HCT116 (cell line): ENCODE results near the gene IL1RAPL1. TPM values are rescaled to one million over a fixed set of nuclear protein-coding genes. Genes with fewer than 3 reads are reported as not detected.

Experiments used
- ATAC-seq: fragments of 200-7000 bp; cut with Tn5 transposase; 2 replicates; pipeline ENCODE4 v1.9.1; 2020; ENCODE audit warnings: mild to moderate bottlenecking, moderate library complexity
- BruUV-seq: library from RNA; stranded (reverse); fragments of 400-500 nt; replicated peaks from 2 replicates; lab custom pipeline; 2021; lab: Mats Ljungman, UMichigan
- CTCF ChIA-PET: fragments of 300-600 bp; sonication (Branson Sonifier 250); formaldehyde crosslinking; loops from one replicate; lab custom pipeline; 2021; ENCODE audit warnings: antibody characterized with exemption; lab: Charles Lee
- POLR2A ChIA-PET: fragments of 300-600, 350-600 bp; sonication (Branson Sonifier 250); formaldehyde crosslinking; loops from one replicate; lab custom pipeline; 2021; ENCODE audit warnings: antibody characterized with exemption; lab: Charles Lee
- RAD21 ChIA-PET, 2 experiments: fragments of 300-600 bp; sonication (Branson Sonifier 250); formaldehyde crosslinking; loops; one replicate each; lab custom pipeline; 2023; ENCODE audit warnings: low total read pairs in 2 of 2; ENCODE audit not compliant: uncharacterized antibody in 2 of 2, unreplicated experiment in 2 of 2, low non-redundant PET in 1 of 2; lab: Charles Lee
- DNase-seq: peaks from one replicate; pipeline ENCODE4 v3.0.0-alpha.2; 2010; ENCODE audit warnings: low read depth, low spot score
- H2AFZ ChIP-seq: fragments of 200-600 bp; shearing (Covaris generic), sonication (generic); 2 replicates; pipeline ENCODE4 v1.6.1; 2017; ENCODE audit warnings: low read depth, mixed run types, mixed read lengths, antibody characterized with exemption, low read length; ENCODE audit not compliant: poor library complexity, severe bottlenecking
- H3K27ac ChIP-seq: 2 replicates; pipeline ENCODE4 v1.5.1; 2012; ENCODE audit warnings: low read depth, low read length
- H3K27me3 ChIP-seq: fragments of 200-600 bp; sonication (generic); 2 replicates; pipeline ENCODE4 v1.6.1; 2016; ENCODE audit warnings: mixed run types, low read length, mixed read lengths; ENCODE audit not compliant: insufficient read depth
- H3K36me3 ChIP-seq, 2 experiments: fragments of 200-500 bp in 1 of 2; fragments of 200-600 bp in 1 of 2; sonication (Bioruptor generic) in 1 of 2; sonication (generic) in 1 of 2; 2 replicates each; pipeline versions ENCODE4 v1.5.1 to v1.6.1; 2014 to 2016; ENCODE audit warnings: low read length in 2 of 2, inconsistent platforms in 1 of 2, mixed read lengths in 1 of 2, mixed run types in 1 of 2; ENCODE audit not compliant: insufficient read depth in 2 of 2, control insufficient read depth in 1 of 2
- H3K4me1 ChIP-seq, 2 experiments: fragments of 200-600 bp in 1 of 2; sonication (generic) in 1 of 2; 2 replicates each; pipeline versions ENCODE4 v1.5.1 to v1.6.1; 2012 to 2017; ENCODE audit warnings: low read length in 2 of 2, inconsistent platforms in 1 of 2, mild to moderate bottlenecking in 1 of 2, mixed read lengths in 1 of 2, mixed run types in 1 of 2, moderate library complexity in 1 of 2; ENCODE audit not compliant: insufficient read depth in 2 of 2, control insufficient read depth in 1 of 2
- H3K4me2 ChIP-seq: fragments of 200-600 bp; sonication (generic); 2 replicates; pipeline ENCODE4 v1.6.1; 2017; ENCODE audit warnings: mixed run types, low read length, mixed read lengths
- H3K4me3 ChIP-seq, 2 experiments: fragments of 200-600 bp in 1 of 2; sonication (generic) in 1 of 2; replicated peaks in 1 of 2; 2 replicates each; pipeline ENCODE4 v1.5.1; 2011 to 2016; ENCODE audit warnings: low read length in 2 of 2, control low read depth in 1 of 2, low read depth in 1 of 2, mild to moderate bottlenecking in 1 of 2, mixed read lengths in 1 of 2, mixed run types in 1 of 2
- H3K79me2 ChIP-seq: fragments of 200-600 bp; sonication (generic); 2 replicates; pipeline ENCODE4 v1.6.1; 2017; ENCODE audit warnings: mild to moderate bottlenecking, mixed run types, low read length, moderate library complexity, mixed read lengths; ENCODE audit not compliant: insufficient read depth
- H3K9ac ChIP-seq: fragments of 200-600 bp; sonication (generic); 2 replicates; pipeline ENCODE4 v1.6.1; 2016; ENCODE audit warnings: low read length, mixed read lengths
- H3K9me2 ChIP-seq: fragments of 200-600 bp; sonication (generic), shearing (Covaris generic); 2 replicates; pipeline ENCODE4 v1.6.1; 2017; ENCODE audit warnings: mixed run types, mild to moderate bottlenecking, moderate library complexity; ENCODE audit not compliant: insufficient read depth
- H3K9me3 ChIP-seq, 2 experiments: fragments of 200-500 bp in 1 of 2; fragments of 200-600 bp in 1 of 2; sonication (Bioruptor generic) in 1 of 2; sonication (generic) in 1 of 2; 2 replicates each; pipeline ENCODE4 v1.6.1; 2014 to 2017; ENCODE audit warnings: low read length in 2 of 2, mixed read lengths in 2 of 2, inconsistent platforms in 1 of 2, low read depth in 1 of 2, mild to moderate bottlenecking in 1 of 2, mixed run types in 1 of 2, moderate library complexity in 1 of 2; ENCODE audit not compliant: control insufficient read depth in 1 of 2, insufficient read depth in 1 of 2
- H4K20me1 ChIP-seq: fragments of 200-600 bp; sonication (generic), shearing (Covaris generic); 2 replicates; pipeline ENCODE4 v1.6.1; 2017; ENCODE audit warnings: mixed run types, mild to moderate bottlenecking, moderate library complexity; ENCODE audit not compliant: insufficient read depth
- EGR1 ChIP-seq: IDR thresholded peaks from 2 replicates; pipeline ENCODE4 v1.6.1; 2012; ENCODE audit warnings: low read depth
- ELF1 ChIP-seq: IDR thresholded peaks from 2 replicates; pipeline ENCODE4 v1.6.1; 2012; ENCODE audit warnings: low read depth, borderline replicate concordance
- EZH2 ChIP-seq: fragments of 200-600 bp; sonication (generic); IDR thresholded peaks from 2 replicates; pipeline ENCODE4 v1.6.1; 2017; ENCODE audit warnings: antibody characterized with exemption, mixed run types
- EZH2phosphoT487 ChIP-seq: fragments of 200-600 bp; IDR thresholded peaks from 2 replicates; pipeline ENCODE4 v1.6.1; 2018; ENCODE audit warnings: antibody characterized with exemption, borderline replicate concordance
- FOSL1 ChIP-seq: IDR thresholded peaks from 2 replicates; pipeline ENCODE4 v1.6.1; 2012; ENCODE audit warnings: low read depth
- JUND ChIP-seq: IDR thresholded peaks from 2 replicates; pipeline ENCODE4 v1.6.1; 2012
- MAX ChIP-seq: IDR thresholded peaks from 2 replicates; pipeline ENCODE4 v1.6.1; 2012
- POLR2A ChIP-seq: IDR thresholded peaks from 2 replicates; pipeline ENCODE4 v1.7.0; 2011; ENCODE audit warnings: borderline replicate concordance; ENCODE audit not compliant: insufficient read depth, insufficient read length; ENCODE audit errors: extremely low read depth
- POLR2AphosphoS5 ChIP-seq: IDR thresholded peaks from 2 replicates; pipeline ENCODE4 v1.6.1; 2011; ENCODE audit warnings: mild to moderate bottlenecking, low read depth, low read length, moderate library complexity
- RAD21 ChIP-seq: IDR thresholded peaks from 2 replicates; pipeline ENCODE4 v1.6.1; 2012; ENCODE audit warnings: low read depth, mild to moderate bottlenecking
- SIN3A ChIP-seq: IDR thresholded peaks from 2 replicates; pipeline ENCODE4 v1.6.1; 2012; ENCODE audit warnings: low read depth
- SP1 ChIP-seq: IDR thresholded peaks from 2 replicates; pipeline ENCODE4 v1.6.1; 2012; ENCODE audit warnings: low read depth
- YY1 ChIP-seq: IDR thresholded peaks from 2 replicates; pipeline ENCODE4 v1.6.1; 2011; ENCODE audit warnings: low read length, low read depth, moderate library complexity, mild to moderate bottlenecking; ENCODE audit not compliant: insufficient replicate concordance; ENCODE audit errors: extremely low read depth
- ZBTB33 ChIP-seq: IDR thresholded peaks from 2 replicates; pipeline ENCODE4 v1.6.1; 2011; ENCODE audit warnings: mild to moderate bottlenecking, low read length, moderate library complexity; ENCODE audit not compliant: insufficient replicate concordance; ENCODE audit errors: extremely low read depth
- ZFX ChIP-seq: fragments of 450-650 bp; IDR thresholded peaks from 2 replicates; pipeline ENCODE4 v1.6.1; 2017
- ZNF274 ChIP-seq: fragments of 200-500 bp; sonication (Bioruptor generic); IDR thresholded peaks from 2 replicates; pipeline ENCODE4 v1.6.1; 2014; ENCODE audit warnings: mild to moderate bottlenecking, low read depth, low read length, inconsistent platforms
- intact Hi-C: fragments of 100-400 bp; cut with micrococcal nuclease; formaldehyde crosslinking; loops from 2 replicates; pipeline ENCODE4 v1.10.0; 2022
- total RNA-seq: library from RNA; stranded (reverse); gene quantifications from one replicate; pipeline ENCODE4 v1.2.1, GENCODE V29; 2021; ENCODE audit not compliant: unreplicated experiment
- TF ChIP-seq, protein P1 (sequence below): IDR thresholded peaks from 2 replicates; pipeline ENCODE4 v1.6.1; 2012

Gene IL1RAPL1
- total RNA-seq, 1 experiment from 2014 or later, result 2.8 TPM

- TF ChIP-seq YY1, result no peak
- TF ChIP-seq MAX, result no peak
- TF ChIP-seq SP1, result no peak
- TF ChIP-seq SIN3A, result no peak
- TF ChIP-seq FOSL1, result no peak
- no peak for TF ChIP-seq ELF1
- TF ChIP-seq ZFX, result no peak
- TF ChIP-seq ZBTB33, result no peak
- no peak for TF ChIP-seq POLR2AphosphoS5
These were observed 1060.9 kb downstream of the IL1RAPL1 start (continued) for GRCh38 chrX:29648161-29648560.

GRCh38 chrX:29652484-29652883 lies 1065.2 kb downstream of the IL1RAPL1 start:
- Histone ChIP-seq H3K9ac (no peak overlapping the region), H3K4me3 (no peak overlapping the region), H3K9me2 (no peaks in the 10 kb centered on the region), H3K27ac (no peak overlapping the region), H4K20me1 (no peaks in the 10 kb centered on the region), H3K9me3 (no peaks in the 10 kb centered on the region), H3K4me2 (no peak overlapping the region), H3K79me2 (no peaks in the 10 kb centered on the region), H3K27me3 (no peaks in the 10 kb centered on the region)
- no peak for DNase-seq
- intact Hi-C loops, result no loop called here
- RAD21 ChIA-PET, result no interaction called here
- no peak for TF ChIP-seq EGR1
- no peak for TF ChIP-seq ELF1
- TF ChIP-seq POLR2A, result no peak
- TF ChIP-seq JUND, result no peak
- TF ChIP-seq, protein P1, sequence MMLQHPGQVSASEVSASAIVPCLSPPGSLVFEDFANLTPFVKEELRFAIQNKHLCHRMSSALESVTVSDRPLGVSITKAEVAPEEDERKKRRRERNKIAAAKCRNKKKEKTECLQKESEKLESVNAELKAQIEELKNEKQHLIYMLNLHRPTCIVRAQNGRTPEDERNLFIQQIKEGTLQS, result no peak
- TF ChIP-seq RAD21, result no peak
- no peak for TF ChIP-seq POLR2AphosphoS5
- TF ChIP-seq SP1, result no peak
- no peak for TF ChIP-seq EZH2phosphoT487
- no peak for TF ChIP-seq MAX
- no peak for TF ChIP-seq EZH2
- no peak for TF ChIP-seq ZNF274
- no peak for TF ChIP-seq SIN3A
- TF ChIP-seq, all 23 proteins: peak for 0
- no TSS peak for BruUV-seq
- H3K4me1 ChIP-seq, result no peaks in the 10 kb centered on the region
- ChIA-PET POLR2A (no interaction called here), CTCF (no interaction called here)
- no peak overlapping the region for H2AFZ ChIP-seq
- no peaks in the 10 kb centered on the region for H3K36me3 ChIP-seq
- ATAC-seq, result no peak
